HPDE6-E6E7 (cell line): Measurements from ENCODE around the gene ADGRD1.

Experiments
- DNase-seq: peaks from one replicate; pipeline ENCODE4 v3.0.0; 2011; ENCODE audit warnings: missing footprints; ENCODE audit errors: extremely low spot score

The ADGRD1 gene

GRCh38 chr12:131135786-131136538 lies 182.3 kb downstream of the ADGRD1 start:
- no peak for DNase-seq

GRCh38 chr12:131136539-131136872 lies 182.8 kb downstream of the ADGRD1 start:
- no peak for DNase-seq

- no peak for DNase-seq
Observed at GRCh38 chr12:131137009-131137835, 183.5 kb downstream of the ADGRD1 start.

- no peak for DNase-seq
Observed at GRCh38 chr12:131137836-131138637, 184.3 kb downstream of the ADGRD1 start.

GRCh38 chr12:131138638-131139362 lies 185.1 kb downstream of the ADGRD1 start:
- DNase-seq = no peak

- DNase-seq = no peak
Observed at GRCh38 chr12:131139363-131140068, 185.8 kb downstream of the ADGRD1 start.

GRCh38 chr12:131140069-131140435 lies 186.3 kb downstream of the ADGRD1 start:
- no peak for DNase-seq

- DNase-seq = no peak
Observed at GRCh38 chr12:131140697-131141096, 187.0 kb downstream of the ADGRD1 start.

GRCh38 chr12:131141514-131141913 lies 187.8 kb downstream of the ADGRD1 start:
- no peak for DNase-seq

GRCh38 chr12:131142891-131143657 lies 189.4 kb downstream of the ADGRD1 start:
- DNase-seq = no peak

GRCh38 chr12:131146173-131146675 lies 192.5 kb downstream of the ADGRD1 start:
- no peak for DNase-seq

GRCh38 chr12:131147293-131147692 lies 193.6 kb downstream of the ADGRD1 start:
- DNase-seq = no peak

GRCh38 chr12:131147894-131148293 lies 194.2 kb downstream of the ADGRD1 start:
- no peak for DNase-seq

GRCh38 chr12:131151558-131152345 lies 198.0 kb downstream of the ADGRD1 start:
- no peak for DNase-seq

- no peak for DNase-seq
Observed at GRCh38 chr12:131152587-131152986, 198.9 kb downstream of the ADGRD1 start.

GRCh38 chr12:131153016-131153415 lies 199.3 kb downstream of the ADGRD1 start:
- DNase-seq = no peak

GRCh38 chr12:131153956-131154355 lies 200.2 kb downstream of the ADGRD1 start:
- no peak for DNase-seq

- DNase-seq = no peak
Observed at GRCh38 chr12:131155131-131155530, 201.4 kb downstream of the ADGRD1 start.

- DNase-seq = no peak
Observed at GRCh38 chr12:131157743-131158142, 204.0 kb downstream of the ADGRD1 start.
